Posterior vena cava (tissue), 2 donors: ENCODE data around the gene SNAPIN. TPM values are rescaled to one million over a fixed set of nuclear protein-coding genes. Genes with fewer than 3 reads are reported as not detected.
A peak's percentile ranks its signal among the peaks of the same experiment; 100 is the strongest.

Experiments used
- DNase-seq: peaks from one replicate; pipeline ENCODE4 v3.0.0-alpha.2; 2020; ENCODE audit warnings: low spot score
- intact Hi-C, 2 donors: fragments of 100-400 bp; cut with DNase I; formaldehyde crosslinking; loops; one replicate each; pipeline versions ENCODE4 v1.14.1 to v1.14.2; 2022 to 2023
- long read RNA-seq, 2 donors: library from polyadenylated mRNA; unstranded; transcript quantifications; one replicate each; pipeline ENCODE4 v2.0.0, GENCODE V29; 2020 to 2021
- total RNA-seq, 2 donors: library from RNA; stranded (reverse); fragmentation: NEBNext Ultra II Directional; extraction: Animal tissue kit (Norgen Biotek cat#: 25700); gene quantifications; one replicate each; pipeline ENCODE4 v1.2.1, GENCODE V29; 2021
- donor health status: DM: yes; HTN: yes; CAD: no.
- donor health status: DM: yes; HTN: yes; CAD: no.

Gene SNAPIN
- total RNA-seq: 10 to 100 TPM; 30.3 to 31.2 TPM
- long read RNA-seq, donor 1, transcript SNAPIN-201 (4 exons, 1,030 nt): major isoform, 22 of 28 reads
- long read RNA-seq, donor 1, partial matches to known transcripts: 0 of 28 reads
- long read RNA-seq, donor 1, other reads (novel, unspliced or antisense): 1 of 28 reads
- long read RNA-seq, donor 2, transcript SNAPIN-202 (3 exons, 922 nt): minor isoform, 6 of 67 reads
- long read RNA-seq, donor 2, transcript SNAPIN-201 (4 exons, 1,030 nt): major isoform, 53 of 67 reads
- long read RNA-seq, donor 2, partial matches to known transcripts: 0 of 67 reads
- long read RNA-seq, donor 2, other reads (novel, unspliced or antisense): 2 of 67 reads

- DNase-seq: peak; percentile 97
- intact Hi-C loops: no loop called here
Measured at GRCh38 chr1:153658400-153659174, at the start of gene SNAPIN. SNAPIN (plus strand) TSS chr1:153658703; CDS start chr1:153658744, 41 bp downstream.

GRCh38 chr1:153608742-153609584, 49.5 kb upstream of the SNAPIN start:
- intact Hi-C loops: no loop called here
- DNase-seq: peak; percentile 90

- DNase-seq: no peak
- intact Hi-C loops: no loop called here
Measured at GRCh38 chr1:153609585-153609907, 49.0 kb upstream of the SNAPIN start.

GRCh38 chr1:153610334-153610733, 48.2 kb upstream of the SNAPIN start:
- DNase-seq: no peak
- intact Hi-C loops: loop anchor here in 1 of 2 donors (5.0 kb wide), 1 partner anchor 1778 kb away; the partner anchor contains the start of gene RORC

- DNase-seq: no peak
- intact Hi-C loops: loop anchor here in 1 of 2 donors (5.0 kb wide), 1 partner anchor 1779 kb away; the partner anchor contains the start of gene RORC
Measured at GRCh38 chr1:153610811-153611301, 47.6 kb upstream of the SNAPIN start.

DNA sequence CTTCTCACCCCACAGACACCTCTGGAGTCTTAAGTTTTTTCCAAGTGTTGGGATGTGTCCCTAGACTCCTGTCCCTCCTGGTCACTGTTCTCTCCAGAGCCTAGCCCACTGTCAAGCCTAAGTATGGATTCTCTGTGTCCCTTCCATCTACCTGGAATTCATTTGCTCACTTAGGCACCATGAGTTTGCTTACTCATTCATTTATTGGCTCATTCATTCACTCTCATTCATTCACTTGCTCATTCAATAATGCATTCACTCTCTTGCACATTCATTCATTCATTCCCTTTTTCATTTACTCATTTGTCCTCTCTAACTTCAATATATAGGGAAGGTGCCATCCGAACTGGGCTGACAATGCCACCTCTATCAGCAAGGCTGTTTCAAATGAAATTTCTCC, 47.1 kb upstream of the SNAPIN start:
- intact Hi-C loops: loop anchor here in 1 of 2 donors (5.0 kb wide), 1 partner anchor 1779 kb away; the partner anchor contains the start of gene RORC
- DNase-seq: no peak

- intact Hi-C loops: loop anchor here in 1 of 2 donors (5.0 kb wide), 1 partner anchor 1780 kb away; the partner anchor contains the start of gene RORC
- DNase-seq: peak; percentile 80
Measured at GRCh38 chr1:153612111-153612754, 46.3 kb upstream of the SNAPIN start.

DNA sequence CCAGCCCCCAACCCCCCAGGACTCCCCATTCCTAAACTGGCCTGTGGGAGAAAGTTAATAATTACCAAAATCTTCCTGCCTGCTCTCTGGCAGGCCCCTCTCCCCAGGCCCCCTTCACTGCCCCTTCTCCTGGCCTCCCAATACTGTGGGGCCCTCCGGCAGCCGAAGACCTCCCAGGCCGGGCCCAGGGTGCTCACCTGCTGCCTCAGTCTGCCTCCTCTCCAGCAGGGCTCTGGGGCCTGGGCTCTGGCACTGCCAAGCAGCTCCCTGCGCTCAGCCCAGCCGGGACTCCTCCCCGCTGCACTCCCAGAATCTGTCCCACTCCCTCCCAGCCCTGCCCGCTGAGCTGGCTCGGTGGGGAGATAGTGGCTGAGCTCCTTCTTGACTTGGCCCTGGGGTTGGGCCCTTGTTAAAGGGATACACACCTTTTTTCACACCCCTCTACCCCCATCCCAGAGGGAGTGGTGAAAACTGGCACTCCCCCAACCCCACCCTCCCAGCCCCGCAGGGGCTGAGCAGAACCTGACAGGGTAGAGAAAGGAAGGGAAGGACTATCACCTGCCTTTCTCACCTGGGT, 45.7 kb upstream of the SNAPIN start, which contains the start of gene S100A16:
S100A16 (minus strand) TSS at position 383 of the 577 bp plus-strand sequence. CDS start 4,986 bp downstream, outside the sequence.
- intact Hi-C loops: loop anchor here in 1 of 2 donors (5.0 kb wide), 1 partner anchor 1781 kb away; the partner anchor contains the start of gene RORC
- DNase-seq: peak; percentile 91

- intact Hi-C loops: loop anchor here in 1 of 2 donors (5.0 kb wide), 1 partner anchor 1781 kb away; the partner anchor contains the start of gene RORC
- no peak for DNase-seq
Measured at GRCh38 chr1:153613406-153613805, 45.1 kb upstream of the SNAPIN start.

DNA sequence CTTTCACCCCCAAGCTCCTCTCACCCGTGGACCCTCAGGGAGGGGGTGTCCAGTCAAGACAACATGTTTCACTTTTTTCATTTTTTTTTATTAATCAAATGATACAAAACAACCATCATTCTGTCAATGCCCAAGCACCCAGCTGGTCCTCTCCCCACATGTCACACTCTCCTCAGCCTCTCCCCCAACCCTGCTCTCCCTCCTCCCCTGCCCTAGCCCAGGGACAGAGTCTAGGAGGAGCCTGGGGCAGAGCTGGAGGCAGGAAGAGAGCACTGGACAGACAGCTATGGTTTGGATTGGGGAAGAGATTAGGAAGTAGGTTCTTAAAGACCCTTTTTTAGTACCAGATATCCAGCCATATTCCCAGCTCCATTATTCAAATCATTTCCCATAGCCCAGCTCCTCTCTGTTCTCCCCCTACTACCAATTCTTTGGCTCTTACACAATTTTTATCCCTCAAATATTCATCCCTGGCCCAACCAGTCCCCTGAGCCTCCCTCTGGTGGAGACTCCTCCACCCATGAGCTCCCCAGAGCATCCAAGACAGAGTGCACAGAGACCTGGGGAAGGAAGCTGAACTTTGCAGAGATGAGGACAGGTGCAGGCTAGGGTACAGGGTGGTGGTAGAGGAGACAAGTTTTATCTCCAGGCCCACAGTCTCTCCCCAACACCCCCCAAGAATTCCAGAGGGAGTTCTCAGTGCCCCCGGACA, 44.2 kb upstream of the SNAPIN start:
- intact Hi-C loops: loop anchor here in 1 of 2 donors (5.0 kb wide), 1 partner anchor 1782 kb away; the partner anchor contains the start of gene RORC
- no peak for DNase-seq

DNA sequence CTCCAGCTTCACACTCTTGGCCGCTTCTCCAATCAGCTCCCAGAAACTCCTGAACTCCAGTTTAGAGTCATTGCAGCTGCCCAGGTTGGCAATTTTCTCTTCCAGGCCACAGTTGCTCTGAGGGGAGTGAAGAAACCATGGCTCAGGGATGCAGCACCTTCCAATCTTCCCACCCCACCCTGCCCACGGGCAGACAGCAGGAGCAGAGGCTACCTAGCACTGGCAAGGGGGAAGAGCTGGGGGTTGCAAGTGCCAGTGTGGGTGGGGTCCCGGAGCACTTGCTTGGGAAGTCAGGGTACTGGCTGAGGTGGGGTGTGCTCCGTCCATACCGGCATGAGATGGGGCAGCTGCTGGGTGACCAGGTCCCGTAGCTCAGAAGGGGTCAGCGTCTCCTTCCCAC, 43.6 kb upstream of the SNAPIN start:
- intact Hi-C loops: loop anchor here (5.0 kb wide), 2 partner anchors 43 to 1783 kb away; partner anchors contain the start of gene RORC (in 1 of the 2)

DNA sequence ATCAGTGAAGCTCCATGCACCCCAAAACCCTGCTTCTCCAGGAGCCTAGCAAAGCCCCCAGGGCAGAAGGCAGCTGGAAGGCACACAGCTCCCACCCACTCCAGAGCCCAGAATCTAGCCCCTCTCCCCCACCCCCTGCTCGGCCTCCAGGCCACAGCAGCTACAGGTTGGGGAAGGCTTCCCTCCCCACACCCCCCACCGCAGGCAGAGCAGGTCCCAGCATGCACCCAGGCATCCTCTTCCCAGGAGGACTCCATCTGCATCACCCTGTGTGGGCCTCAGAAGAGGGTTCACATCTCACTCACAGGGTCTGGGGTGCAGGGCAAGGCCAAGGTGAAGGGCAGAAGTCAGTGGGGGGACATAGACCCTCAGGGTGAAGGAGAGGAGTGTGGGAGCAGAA, 43.1 kb upstream of the SNAPIN start:
- intact Hi-C loops: loop anchor here in 1 of 2 donors (5.0 kb wide), 1 partner anchor 43 kb away; no protein-coding TSS in a partner anchor

More for the DNA sequence above, 43.6 kb upstream of the SNAPIN start:
- no peak for DNase-seq

GRCh38 chr1:153616144-153616916, 42.2 kb upstream of the SNAPIN start, which contains the start of gene S100A14:
S100A14 (minus strand) TSS chr1:153616325; CDS start chr1:153615858, 467 bp downstream.
- DNase-seq: peak; percentile 81
- intact Hi-C loops: loop anchor here in 1 of 2 donors (5.0 kb wide), 1 partner anchor 44 kb away; no protein-coding TSS in a partner anchor

More for the DNA sequence above, 43.1 kb upstream of the SNAPIN start:
- DNase-seq: no peak

- intact Hi-C loops: loop anchor here in 1 of 2 donors (5.0 kb wide), 1 partner anchor 45 kb away; no protein-coding TSS in a partner anchor
Measured at GRCh38 chr1:153616917-153617311, 41.6 kb upstream of the SNAPIN start.

GRCh38 chr1:153617663-153618062, 40.8 kb upstream of the SNAPIN start:
- DNase-seq: peak; percentile 93
- intact Hi-C loops: loop anchor here in 1 of 2 donors (5.0 kb wide), 1 partner anchor 45 kb away; no protein-coding TSS in a partner anchor

More at GRCh38 chr1:153616917-153617311, 41.6 kb upstream of the SNAPIN start:
- no peak for DNase-seq

- no peak for DNase-seq
- intact Hi-C loops: loop anchor here in 1 of 2 donors (5.0 kb wide), 1 partner anchor 47 kb away; no protein-coding TSS in a partner anchor
Measured at GRCh38 chr1:153619171-153619570, 39.3 kb upstream of the SNAPIN start.
